Esophagus squamous epithelium (tissue), 4 donors: ENCODE results near the gene SLC11A2.

Experiments used
- POLR2A ChIP-seq, 4 donors: fragments of 450-650 bp; IDR thresholded peaks; one replicate each; pipeline ENCODE4 v1.6.1; 2017; ENCODE audit warnings: antibody characterized with exemption in 4 of 4, mild to moderate bottlenecking in 4 of 4, moderate library complexity in 3 of 4
- TF ChIP-seq, protein P1 (sequence below), 6 experiments: fragments of 450-650 bp in 4 of 6; fragments of 200-600 bp in 2 of 6; sonication (generic) in 2 of 6; IDR thresholded peaks; one replicate each; pipeline ENCODE4 v1.5.1; 2016 to 2019; ENCODE audit warnings: antibody characterized with exemption in 6 of 6, mild to moderate bottlenecking in 4 of 6, moderate library complexity in 4 of 6

DNA sequence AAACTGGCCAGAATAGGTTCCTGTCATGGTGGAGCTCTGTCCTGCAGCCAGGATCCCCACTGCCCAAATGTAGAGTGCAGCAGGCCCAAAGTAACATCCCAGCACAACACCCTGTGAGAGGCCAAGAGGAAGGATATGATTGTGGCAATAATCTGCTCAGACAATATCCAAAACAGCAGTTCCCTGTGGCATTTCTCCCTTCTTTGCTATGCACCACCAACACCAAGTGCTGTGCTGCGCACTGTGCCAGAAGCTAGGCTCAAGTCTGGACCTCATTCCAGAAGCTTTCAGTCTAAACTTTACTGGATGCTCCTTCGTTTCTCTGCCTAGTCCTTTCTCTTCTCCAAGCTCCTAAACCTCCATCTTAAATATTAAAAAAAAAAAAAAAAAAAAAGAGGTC lies 33.4 kb downstream of the SLC11A2 start:
- TF ChIP-seq POLR2A (IDR thresholded peaks at IDR 0.05), result no peak
- TF ChIP-seq, protein P1, sequence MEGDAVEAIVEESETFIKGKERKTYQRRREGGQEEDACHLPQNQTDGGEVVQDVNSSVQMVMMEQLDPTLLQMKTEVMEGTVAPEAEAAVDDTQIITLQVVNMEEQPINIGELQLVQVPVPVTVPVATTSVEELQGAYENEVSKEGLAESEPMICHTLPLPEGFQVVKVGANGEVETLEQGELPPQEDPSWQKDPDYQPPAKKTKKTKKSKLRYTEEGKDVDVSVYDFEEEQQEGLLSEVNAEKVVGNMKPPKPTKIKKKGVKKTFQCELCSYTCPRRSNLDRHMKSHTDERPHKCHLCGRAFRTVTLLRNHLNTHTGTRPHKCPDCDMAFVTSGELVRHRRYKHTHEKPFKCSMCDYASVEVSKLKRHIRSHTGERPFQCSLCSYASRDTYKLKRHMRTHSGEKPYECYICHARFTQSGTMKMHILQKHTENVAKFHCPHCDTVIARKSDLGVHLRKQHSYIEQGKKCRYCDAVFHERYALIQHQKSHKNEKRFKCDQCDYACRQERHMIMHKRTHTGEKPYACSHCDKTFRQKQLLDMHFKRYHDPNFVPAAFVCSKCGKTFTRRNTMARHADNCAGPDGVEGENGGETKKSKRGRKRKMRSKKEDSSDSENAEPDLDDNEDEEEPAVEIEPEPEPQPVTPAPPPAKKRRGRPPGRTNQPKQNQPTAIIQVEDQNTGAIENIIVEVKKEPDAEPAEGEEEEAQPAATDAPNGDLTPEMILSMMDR (IDR thresholded peaks at IDR 0.05), result no peak
